Neuronal stem cell (in vitro differentiated cells): Measurements from ENCODE around the gene CCDC170.

ENCODE experiments used
- DNase-seq: peaks from one replicate; pipeline ENCODE4 v3.0.0-alpha.2; 2013; ENCODE audit warnings: low spot score
- H2AFZ ChIP-seq: one replicate; pipeline ENCODE4 v1.6.1; 2013; ENCODE audit warnings: mild to moderate bottlenecking, low read length, inconsistent platforms
- H2AK5ac ChIP-seq: 2 replicates; pipeline ENCODE4 v1.6.1; 2013; ENCODE audit warnings: low read depth, mild to moderate bottlenecking, inconsistent platforms, low read length, moderate library complexity, mixed read lengths
- H2BK120ac ChIP-seq: 2 replicates; pipeline ENCODE4 v1.6.1; 2013; ENCODE audit warnings: low read depth, mild to moderate bottlenecking, inconsistent platforms, low read length, moderate library complexity, mixed read lengths
- H2BK12ac ChIP-seq: one replicate; pipeline ENCODE4 v1.6.1; 2013; ENCODE audit warnings: low read length, inconsistent platforms
- H2BK15ac ChIP-seq: 2 replicates; pipeline ENCODE4 v1.6.1; 2013; ENCODE audit warnings: mild to moderate bottlenecking, low read length, inconsistent platforms, mixed read lengths
- H2BK5ac ChIP-seq: one replicate; pipeline ENCODE4 v1.6.1; 2013; ENCODE audit warnings: inconsistent platforms, mild to moderate bottlenecking, low read length, moderate library complexity
- H3K14ac ChIP-seq: one replicate; pipeline ENCODE4 v1.6.1; 2013; ENCODE audit warnings: low read length, inconsistent platforms
- H3K18ac ChIP-seq: 2 replicates; pipeline ENCODE4 v1.6.1; 2013; ENCODE audit warnings: low read length, inconsistent platforms
- H3K23ac ChIP-seq: 2 replicates; pipeline ENCODE4 v1.6.1; 2013; ENCODE audit warnings: low read depth, mild to moderate bottlenecking, mixed read lengths, low read length, inconsistent platforms; ENCODE audit not compliant: poor library complexity
- H3K27ac ChIP-seq: replicated peaks from 3 replicates; pipeline ENCODE4 v1.5.1; 2013; ENCODE audit warnings: low read length, inconsistent platforms
- H3K27me3 ChIP-seq, 3 experiments: 2 replicates each; pipeline ENCODE4 v1.6.1; 2013; ENCODE audit warnings: low read length in 3 of 3, mild to moderate bottlenecking in 2 of 3, inconsistent platforms in 1 of 3, low read depth in 1 of 3, mixed read lengths in 1 of 3, moderate library complexity in 1 of 3; ENCODE audit not compliant: control insufficient read depth in 3 of 3, insufficient read depth in 3 of 3
- H3K36me3 ChIP-seq, 2 donors: replicated peaks in 1 of 2; 2 replicates each; pipeline ENCODE4 v1.6.1; 2013; ENCODE audit warnings: low read length in 2 of 2; ENCODE audit not compliant: control insufficient read depth in 2 of 2, insufficient read depth in 2 of 2
- H3K4ac ChIP-seq: 2 replicates; pipeline ENCODE4 v1.6.1; 2013; ENCODE audit warnings: inconsistent platforms, mild to moderate bottlenecking, low read length, moderate library complexity
- H3K4me1 ChIP-seq, 2 donors: 1 replicate in 1 of 2; 2 replicates in 1 of 2; pipeline ENCODE4 v1.6.1; 2013; ENCODE audit warnings: low read length in 2 of 2, low read depth in 1 of 2; ENCODE audit not compliant: control insufficient read depth in 2 of 2, insufficient read depth in 1 of 2
- H3K4me2 ChIP-seq: one replicate; pipeline ENCODE4 v1.6.1; 2013; ENCODE audit warnings: mild to moderate bottlenecking, low read length, inconsistent platforms; ENCODE audit not compliant: insufficient read depth, poor library complexity, severe bottlenecking
- H3K4me3 ChIP-seq, 2 donors: 2 replicates each; pipeline ENCODE4 v1.5.1; 2013; ENCODE audit warnings: low read length in 2 of 2, mild to moderate bottlenecking in 2 of 2, inconsistent platforms in 1 of 2, moderate library complexity in 1 of 2
- H3K79me1 ChIP-seq: one replicate; pipeline ENCODE4 v1.6.1; 2013; ENCODE audit warnings: low read depth, mild to moderate bottlenecking, inconsistent platforms, low read length, moderate library complexity
- H3K9ac ChIP-seq: one replicate; pipeline ENCODE4 v1.6.1; 2013; ENCODE audit warnings: mild to moderate bottlenecking, low read depth, low read length, inconsistent platforms; ENCODE audit not compliant: poor library complexity
- H3K9me3 ChIP-seq, 2 donors: replicated peaks in 1 of 2; 2 replicates each; pipeline versions ENCODE3 to v1.6.1; 2013; ENCODE audit warnings: low read length in 2 of 2, mild to moderate bottlenecking in 2 of 2, inconsistent platforms in 1 of 2, low read depth in 1 of 2, mixed read lengths in 1 of 2, moderate library complexity in 1 of 2; ENCODE audit not compliant: control insufficient read depth in 2 of 2, insufficient read depth in 1 of 2
- H4K8ac ChIP-seq: one replicate; pipeline ENCODE4 v1.6.1; 2013; ENCODE audit warnings: low read depth, mild to moderate bottlenecking, inconsistent platforms, low read length, moderate library complexity
- H4K91ac ChIP-seq: one replicate; pipeline ENCODE4 v1.6.1; 2013; ENCODE audit warnings: low read length, low read depth, mild to moderate bottlenecking, inconsistent platforms; ENCODE audit not compliant: poor library complexity
- WGBS, 2 donors: extraction: QIAGEN DNeasy Blood & Tissue Kit; methylation state at CpG; one replicate each; pipeline ENCODE4 v1.1.7; 2013; ENCODE audit warnings: missing lambda C conversion rate in 2 of 2, mixed read lengths in 1 of 2; ENCODE audit not compliant: insufficient read length in 2 of 2, insufficient replicate concordance in 1 of 2; ENCODE audit errors: extremely low coverage in 2 of 2; 5-methylcytosine and 5-hydroxymethylcytosine counted together

CCDC170 gene

GRCh38 chr6:151641028-151641427, 147.2 kb downstream of the CCDC170 start:
- no peak overlapping the region for H2BK5ac ChIP-seq
- H3K4ac ChIP-seq = no peak overlapping the region
- H2AK5ac ChIP-seq = no peak overlapping the region
- no peak overlapping the region for H3K4me2 ChIP-seq
- no peaks in the 10 kb centered on the region for H3K79me1 ChIP-seq
- peaks cover 0 to 3% of the 10 kb centered on the region in 2 donors for H3K9me3 ChIP-seq
- no peaks in the 10 kb centered on the region for H3K36me3 ChIP-seq
- H4K8ac ChIP-seq = no peak overlapping the region
- no peak overlapping the region for H3K18ac ChIP-seq
- H3K23ac ChIP-seq = no peak overlapping the region
- DNase-seq = no peak
- WGBS, 2 donors = no CpG with 5 or more reads among the region's 3 CpGs
- H2BK15ac ChIP-seq = no peak overlapping the region
- H2BK120ac ChIP-seq = no peak overlapping the region
- no peak overlapping the region for H2BK12ac ChIP-seq
- no peak overlapping the region for H3K14ac ChIP-seq
- no peak overlapping the region for H3K27ac ChIP-seq
- no peak overlapping the region for H3K9ac ChIP-seq
- no peaks in the 10 kb centered on the region for H3K4me1 ChIP-seq
- no peak overlapping the region for H4K91ac ChIP-seq
- H2AFZ ChIP-seq = no peak overlapping the region
- H3K27me3 ChIP-seq = no peaks in the 10 kb centered on the region
- no peak overlapping the region for H3K4me3 ChIP-seq

- H3K9ac ChIP-seq = no peak overlapping the region
- H2BK120ac ChIP-seq = no peak overlapping the region
- no peak overlapping the region for H3K4me2 ChIP-seq
- H3K4me1 ChIP-seq = peaks cover 0 to 5% of the 10 kb centered on the region in 2 donors
- no peak overlapping the region for H3K14ac ChIP-seq
- peak overlapping the region; percentile 10 for H2BK12ac ChIP-seq
- H3K79me1 ChIP-seq = no peaks in the 10 kb centered on the region
- no peaks in the 10 kb centered on the region for H3K27me3 ChIP-seq
- no peak overlapping the region for H2BK15ac ChIP-seq
- no peaks in the 10 kb centered on the region for H3K9me3 ChIP-seq
- peak overlapping the region; percentile 65 for H4K8ac ChIP-seq
- DNase-seq = peak; percentile 30
- H3K36me3 ChIP-seq = no peaks in the 10 kb centered on the region
- H2AK5ac ChIP-seq = peak overlapping the region; percentile 47
- H3K23ac ChIP-seq = peak overlapping the region; percentile 57
- no peak overlapping the region for H2AFZ ChIP-seq
- H3K27ac ChIP-seq = peak overlapping the region; percentile 33
- no peak overlapping the region for H2BK5ac ChIP-seq
- WGBS, 2 donors = no CpG with 5 or more reads among the region's 12 CpGs
- H3K4me3 ChIP-seq = no peak overlapping the region
- H4K91ac ChIP-seq = no peak overlapping the region
- H3K18ac ChIP-seq = peak overlapping the region; percentile 72
- H3K4ac ChIP-seq = no peak overlapping the region
Observed at GRCh38 chr6:151647976-151648639, 154.3 kb downstream of the CCDC170 start.

GRCh38 chr6:151649835-151650234, 156.0 kb downstream of the CCDC170 start:
- Histone ChIP-seq H3K4ac (no peak overlapping the region), H3K14ac (no peak overlapping the region), H3K4me1 (peaks cover 0 to 5% of the 10 kb centered on the region in 2 donors), H2BK120ac (no peak overlapping the region), H3K36me3 (no peaks in the 10 kb centered on the region), H3K27me3 (no peaks in the 10 kb centered on the region), H4K91ac (no peak overlapping the region), H3K9me3 (no peaks in the 10 kb centered on the region), H2BK5ac (no peak overlapping the region), H3K79me1 (no peaks in the 10 kb centered on the region), H2AK5ac (no peak overlapping the region), H3K4me2 (no peak overlapping the region), H3K4me3 (no peak overlapping the region), H3K18ac (no peak overlapping the region), H4K8ac (no peak overlapping the region), H2AFZ (no peak overlapping the region), H3K27ac (no peak overlapping the region), H3K9ac (no peak overlapping the region), H3K23ac (no peak overlapping the region), H2BK15ac (no peak overlapping the region), H2BK12ac (no peak overlapping the region)
- DNase-seq = no peak
- no CpG with 5 or more reads among the region's 4 CpGs for whole genome bisulfite sequencing, 2 donors

GRCh38 chr6:151651639-151652038, 157.8 kb downstream of the CCDC170 start:
- Histone ChIP-seq H2BK12ac (no peak overlapping the region), H2BK15ac (no peak overlapping the region), H2AFZ (no peak overlapping the region), H3K79me1 (no peaks in the 10 kb centered on the region), H3K27me3 (no peaks in the 10 kb centered on the region), H3K4me1 (peaks cover 0 to 5% of the 10 kb centered on the region in 2 donors), H3K23ac (no peak overlapping the region), H3K14ac (no peak overlapping the region), H3K18ac (no peak overlapping the region), H2AK5ac (no peak overlapping the region), H3K9ac (no peak overlapping the region), H3K36me3 (no peaks in the 10 kb centered on the region), H4K91ac (no peak overlapping the region), H4K8ac (no peak overlapping the region), H3K9me3 (no peaks in the 10 kb centered on the region), H2BK120ac (no peak overlapping the region), H2BK5ac (no peak overlapping the region), H3K27ac (no peak overlapping the region), H3K4me3 (no peak overlapping the region), H3K4ac (no peak overlapping the region), H3K4me2 (no peak overlapping the region)
- DNase-seq = no peak
- WGBS, 2 donors = no CpG with 5 or more reads among the region's 3 CpGs
